Erythroblast (primary cell): ENCODE measurements around the gene NAE1.

ENCODE experiments used
- GATA1 ChIP-seq: IDR thresholded peaks from 2 replicates; pipeline ENCODE4 v1.6.1; 2011; ENCODE audit warnings: low read depth, mild to moderate bottlenecking, control low read depth, low read length, moderate library complexity
- POLR2A ChIP-seq: IDR thresholded peaks from 2 replicates; pipeline ENCODE4 v1.6.1; 2011; ENCODE audit warnings: mild to moderate bottlenecking, low read length

GRCh38 chr16:66872559-66872942, 41.8 kb upstream of the NAE1 start:
- no peak for TF ChIP-seq POLR2A
- TF ChIP-seq GATA1, result no peak
